Chondrocyte (in vitro differentiated cells): ENCODE data around the gene IQGAP2. TPM values are rescaled to one million over a fixed set of nuclear protein-coding genes. Genes with fewer than 3 reads are reported as not detected.

ENCODE experiments used
- DNase-seq: peaks from one replicate; pipeline ENCODE4 v3.0.0; 2021; ENCODE audit warnings: mixed read lengths, low spot score
- H3K27ac Mint-ChIP-seq: one replicate; pipeline ENCODE4 v1.8.0; 2021; ENCODE audit warnings: mild to moderate bottlenecking, moderate library complexity, mixed read lengths; ENCODE audit not compliant: unreplicated experiment
- H3K27me3 Mint-ChIP-seq: 2 replicates; pipeline ENCODE4 v1.8.0; 2021; ENCODE audit warnings: low read depth, mixed read lengths
- H3K36me3 Mint-ChIP-seq: 2 replicates; pipeline ENCODE4 v1.8.0; 2021; ENCODE audit warnings: low read depth, mixed read lengths
- H3K4me1 Mint-ChIP-seq: 2 replicates; pipeline ENCODE4 v1.8.0; 2021; ENCODE audit warnings: low read depth, mild to moderate bottlenecking, mixed read lengths
- H3K4me3 Mint-ChIP-seq: one replicate; pipeline ENCODE4 v1.8.0; 2021; ENCODE audit warnings: mild to moderate bottlenecking, moderate library complexity, mixed read lengths; ENCODE audit not compliant: unreplicated experiment
- H3K9me3 Mint-ChIP-seq: 2 replicates; pipeline ENCODE4 v1.8.0; 2021; ENCODE audit warnings: low read depth, mixed read lengths
- total RNA-seq: library from RNA; stranded (reverse); gene quantifications from 3 replicates; pipeline ENCODE4 v1.2.1, GENCODE V29; 2021
- TF ChIP-seq, protein P1 (sequence below): fragments of 200-600 bp; sonication (generic); IDR thresholded peaks from 2 replicates; pipeline ENCODE4 v1.5.0; 2021; ENCODE audit warnings: antibody characterized with exemption, mild to moderate bottlenecking, moderate library complexity

The IQGAP2 gene
- total RNA-seq, 1 donor from 2014 or later: 3.0 TPM

DNA sequence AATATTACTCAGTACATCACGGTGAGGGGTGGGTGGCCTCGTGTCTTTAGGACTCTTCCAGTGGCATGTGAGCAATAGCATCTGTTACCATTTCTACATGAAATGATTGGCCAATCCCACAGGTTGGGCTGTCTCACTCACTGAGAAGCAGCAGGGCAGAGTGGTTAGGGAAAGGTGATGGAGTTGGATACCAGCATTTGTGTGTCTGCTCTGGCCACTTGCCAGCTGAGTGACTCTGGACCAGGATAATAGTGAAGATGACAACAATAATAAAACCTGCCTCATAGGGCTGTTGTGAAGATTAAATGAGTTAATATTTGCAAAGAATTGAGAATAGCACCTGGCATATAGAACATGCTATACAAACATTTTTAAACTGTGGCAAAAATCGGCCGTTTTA lies 42.0 kb downstream of the IQGAP2 start:
- Mint-ChIP-seq H3K36me3 (no peaks in the 10 kb centered on the region), H3K4me1 (no peaks in the 10 kb centered on the region), H3K9me3 (peaks cover 3% of the 10 kb centered on the region), H3K4me3 (no peak overlapping the region), H3K27ac (no peak overlapping the region), H3K27me3 (no peaks in the 10 kb centered on the region)
- DNase-seq: no peak
- TF ChIP-seq, protein P1, sequence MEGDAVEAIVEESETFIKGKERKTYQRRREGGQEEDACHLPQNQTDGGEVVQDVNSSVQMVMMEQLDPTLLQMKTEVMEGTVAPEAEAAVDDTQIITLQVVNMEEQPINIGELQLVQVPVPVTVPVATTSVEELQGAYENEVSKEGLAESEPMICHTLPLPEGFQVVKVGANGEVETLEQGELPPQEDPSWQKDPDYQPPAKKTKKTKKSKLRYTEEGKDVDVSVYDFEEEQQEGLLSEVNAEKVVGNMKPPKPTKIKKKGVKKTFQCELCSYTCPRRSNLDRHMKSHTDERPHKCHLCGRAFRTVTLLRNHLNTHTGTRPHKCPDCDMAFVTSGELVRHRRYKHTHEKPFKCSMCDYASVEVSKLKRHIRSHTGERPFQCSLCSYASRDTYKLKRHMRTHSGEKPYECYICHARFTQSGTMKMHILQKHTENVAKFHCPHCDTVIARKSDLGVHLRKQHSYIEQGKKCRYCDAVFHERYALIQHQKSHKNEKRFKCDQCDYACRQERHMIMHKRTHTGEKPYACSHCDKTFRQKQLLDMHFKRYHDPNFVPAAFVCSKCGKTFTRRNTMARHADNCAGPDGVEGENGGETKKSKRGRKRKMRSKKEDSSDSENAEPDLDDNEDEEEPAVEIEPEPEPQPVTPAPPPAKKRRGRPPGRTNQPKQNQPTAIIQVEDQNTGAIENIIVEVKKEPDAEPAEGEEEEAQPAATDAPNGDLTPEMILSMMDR: no peak

DNA sequence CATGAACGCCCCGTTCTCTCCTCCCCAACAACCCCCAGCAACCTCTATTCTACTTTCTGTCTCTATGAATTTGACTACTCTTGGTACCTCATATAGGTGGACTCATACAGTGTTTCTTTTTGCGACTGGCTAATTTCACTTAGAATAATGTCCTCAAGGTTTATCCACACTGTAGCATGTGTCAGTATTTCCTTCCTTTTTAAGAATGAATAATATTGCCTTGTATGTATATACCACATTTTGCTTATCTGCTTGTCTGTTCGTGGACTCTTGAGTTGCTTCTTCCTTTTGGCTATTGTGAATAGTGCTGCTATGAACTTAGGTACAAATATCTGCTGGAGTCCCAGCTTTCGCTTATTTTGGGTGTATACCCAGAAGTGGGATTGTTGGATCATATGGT lies 42.7 kb downstream of the IQGAP2 start:
- no peak for DNase-seq
- Mint-ChIP-seq H3K27me3 (peaks cover 2% of the 10 kb centered on the region), H3K9me3 (no peaks in the 10 kb centered on the region), H3K27ac (no peak overlapping the region), H3K4me1 (no peaks in the 10 kb centered on the region), H3K4me3 (no peak overlapping the region), H3K36me3 (no peaks in the 10 kb centered on the region)
- TF ChIP-seq, protein P1: no peak

GRCh38 chr5:76446776-76447175 lies 43.7 kb downstream of the IQGAP2 start:
- Mint-ChIP-seq H3K27me3 (peaks cover 2% of the 10 kb centered on the region), H3K4me1 (no peaks in the 10 kb centered on the region), H3K36me3 (no peaks in the 10 kb centered on the region), H3K27ac (no peak overlapping the region), H3K9me3 (no peaks in the 10 kb centered on the region), H3K4me3 (no peak overlapping the region)
- DNase-seq: no peak
- TF ChIP-seq, protein P1: no peak

- H3K27me3 Mint-ChIP-seq: peaks cover 2% of the 10 kb centered on the region
These were observed 46.5 kb downstream of the IQGAP2 start for GRCh38 chr5:76449606-76450005.

DNA sequence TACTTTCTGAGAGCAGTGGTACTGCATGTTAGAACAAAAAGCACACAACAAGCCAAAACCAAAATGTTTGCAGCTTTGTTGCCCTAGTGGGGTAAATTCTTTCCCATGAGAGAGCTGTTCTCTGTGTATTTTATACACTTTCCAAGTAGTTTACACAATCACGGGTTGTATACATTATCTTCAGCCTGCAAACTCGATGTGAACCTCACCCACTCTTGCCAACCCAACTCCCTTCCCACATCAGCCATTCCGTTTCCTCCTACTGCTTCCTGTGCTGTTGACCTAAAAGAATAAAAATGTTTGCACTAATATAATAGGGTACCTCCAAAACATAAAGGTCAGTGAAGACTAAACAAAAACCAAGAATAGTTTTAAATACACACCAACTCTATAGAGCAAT lies 47.0 kb downstream of the IQGAP2 start:
- TF ChIP-seq, protein P1: no peak
- Mint-ChIP-seq H3K36me3 (no peaks in the 10 kb centered on the region), H3K4me3 (no peak overlapping the region), H3K4me1 (peaks cover 10% of the 10 kb centered on the region), H3K27ac (no peak overlapping the region), H3K27me3 (peaks cover 2% of the 10 kb centered on the region), H3K9me3 (no peaks in the 10 kb centered on the region)
- DNase-seq: no peak

More at GRCh38 chr5:76449606-76450005, 46.5 kb downstream of the IQGAP2 start:
- Mint-ChIP-seq H3K4me1 (peaks cover 10% of the 10 kb centered on the region), H3K4me3 (no peak overlapping the region), H3K36me3 (no peaks in the 10 kb centered on the region), H3K27ac (no peak overlapping the region), H3K9me3 (no peaks in the 10 kb centered on the region)
- DNase-seq: no peak
- TF ChIP-seq, protein P1: no peak
